SK-N-MC (cell line): ENCODE results near the gene MLLT3.
A peak's percentile ranks its signal among the peaks of the same experiment; 100 is the strongest.

Experiments
- DNase-seq: peaks from one replicate; pipeline ENCODE4 v3.0.0-alpha.2; 2011; ENCODE audit warnings: low read depth, low spot score
- H3K27ac ChIP-seq: fragments of 200-600 bp; sonication (generic); 2 replicates; pipeline ENCODE4 v1.5.1; 2016; ENCODE audit warnings: mixed run types
- H3K36me3 ChIP-seq: fragments of 200-600 bp; sonication (generic); 2 replicates; pipeline ENCODE4 v1.6.1; 2017; ENCODE audit warnings: antibody characterized with exemption, low read length, mixed read lengths; ENCODE audit not compliant: insufficient read depth
- H3K4me3 ChIP-seq: fragments of 200-600 bp; sonication (generic); 2 replicates; pipeline ENCODE4 v1.5.1; 2016
- H3K9ac ChIP-seq: fragments of 200-600 bp; sonication (generic); 2 replicates; pipeline ENCODE4 v1.8.0; 2017; ENCODE audit warnings: mixed run types, mixed read lengths; ENCODE audit not compliant: insufficient read length
- H3K9me3 ChIP-seq: fragments of 200-600 bp; sonication (generic); 2 replicates; pipeline ENCODE4 v1.6.1; 2017; ENCODE audit warnings: low read depth, mild to moderate bottlenecking, antibody characterized with exemption, low read length, moderate library complexity, mixed read lengths
- EZH2 ChIP-seq: fragments of 200-600 bp; sonication (generic); IDR thresholded peaks from one replicate; pipeline ENCODE4 v1.6.1; 2017; ENCODE audit warnings: antibody characterized with exemption
- FOXP2 ChIP-seq: optimal IDR thresholded peaks from 2 replicates; pipeline ENCODE3; 2011; ENCODE audit warnings: mild to moderate bottlenecking, moderate library complexity; ENCODE audit not compliant: insufficient read depth; ENCODE audit errors: extremely low read length, control extremely low read depth
- POLR2AphosphoS5 ChIP-seq: IDR thresholded peaks from 2 replicates; pipeline ENCODE4 v1.6.1; 2012; ENCODE audit warnings: mild to moderate bottlenecking, low read depth, low read length, borderline replicate concordance

Gene MLLT3

DNA sequence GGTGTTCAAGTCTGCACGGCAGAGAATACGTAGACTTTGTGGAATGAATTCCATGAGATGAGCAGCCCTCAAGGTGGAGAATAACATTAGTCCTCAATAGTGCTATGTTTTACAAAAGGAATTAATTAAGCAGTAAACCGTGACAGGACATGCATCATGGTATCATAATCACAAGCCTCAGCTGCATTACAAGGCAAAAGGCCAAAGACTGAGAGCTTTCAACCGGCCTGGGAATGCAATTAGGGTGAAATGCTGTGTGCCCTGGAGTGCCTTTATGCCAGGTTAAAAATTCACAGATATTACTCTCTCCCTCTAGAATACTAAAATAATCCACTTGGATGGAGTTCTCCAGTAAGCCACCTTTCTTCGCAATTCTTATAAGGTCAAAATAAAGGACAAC lies 270.6 kb downstream of the MLLT3 start:
- H3K27ac ChIP-seq: peak overlapping the region; percentile 95
- peak overlapping the region; percentile 62 for H3K4me3 ChIP-seq
- H3K36me3 ChIP-seq: peaks cover 18% of the 10 kb centered on the region; the same call in 1 of the 2 replicates
- no peak for DNase-seq
- TF ChIP-seq POLR2AphosphoS5: no peak
- TF ChIP-seq EZH2: no peak
- no peak for TF ChIP-seq FOXP2
- H3K9ac ChIP-seq: no peak overlapping the region
- no peaks in the 10 kb centered on the region for H3K9me3 ChIP-seq

- no peaks in the 10 kb centered on the region for H3K9me3 ChIP-seq
- no peak overlapping the region for H3K9ac ChIP-seq
- H3K36me3 ChIP-seq: peaks cover 31% of the 10 kb centered on the region
- no peak for DNase-seq
- TF ChIP-seq FOXP2: no peak
- no peak overlapping the region for H3K4me3 ChIP-seq
- H3K27ac ChIP-seq: no peak overlapping the region
Measured at GRCh38 chr9:20349568-20349967, 272.7 kb downstream of the MLLT3 start.

- Histone ChIP-seq H3K4me3 (no peak overlapping the region), H3K9me3 (no peaks in the 10 kb centered on the region), H3K9ac (no peak overlapping the region), H3K27ac (no peak overlapping the region), H3K36me3 (peaks cover 20% of the 10 kb centered on the region)
- TF ChIP-seq POLR2AphosphoS5 (no peak), FOXP2 (no peak), EZH2 (no peak)
- no peak for DNase-seq
Measured at GRCh38 chr9:20343325-20343724, 279.0 kb downstream of the MLLT3 start.

GRCh38 chr9:20340511-20340861 lies 281.8 kb downstream of the MLLT3 start:
- H3K9ac ChIP-seq: no peak overlapping the region
- H3K27ac ChIP-seq: no peak overlapping the region
- no peak for DNase-seq
- H3K36me3 ChIP-seq: peaks cover 4% of the 10 kb centered on the region; the same call in 1 of the 2 replicates
- H3K9me3 ChIP-seq: no peaks in the 10 kb centered on the region
- no peak overlapping the region for H3K4me3 ChIP-seq
- TF ChIP-seq FOXP2 (no peak), POLR2AphosphoS5 (no peak), EZH2 (no peak)

GRCh38 chr9:20335668-20336332 lies 286.5 kb downstream of the MLLT3 start:
- H3K9me3 ChIP-seq: no peaks in the 10 kb centered on the region
- H3K9ac ChIP-seq: no peak overlapping the region
- no peak overlapping the region for H3K27ac ChIP-seq
- H3K4me3 ChIP-seq: no peak overlapping the region
- no peaks in the 10 kb centered on the region for H3K36me3 ChIP-seq
- TF ChIP-seq POLR2AphosphoS5: no peak
- TF ChIP-seq EZH2: no peak
- no peak for TF ChIP-seq FOXP2
- no peak for DNase-seq

DNA sequence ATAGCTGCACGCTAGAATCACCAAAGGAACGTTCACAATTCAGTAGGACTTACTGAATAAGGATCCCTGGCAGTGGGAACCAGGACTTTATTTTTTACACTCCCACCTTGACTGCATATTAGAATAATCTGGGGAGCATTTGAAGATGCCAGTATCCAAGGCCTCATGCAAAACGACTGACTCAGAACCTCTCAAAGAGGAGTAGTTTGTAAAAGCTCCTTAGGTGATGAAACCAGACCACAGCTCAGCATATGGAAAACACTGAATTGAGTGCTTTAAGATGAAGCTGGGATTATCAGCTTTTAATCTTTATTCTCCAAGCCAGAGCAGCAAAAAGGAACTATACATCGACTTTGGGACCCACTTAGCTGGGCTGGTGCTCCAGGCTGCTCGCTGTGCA lies 288.3 kb downstream of the MLLT3 start:
- Histone ChIP-seq H3K9ac (no peak overlapping the region), H3K9me3 (no peaks in the 10 kb centered on the region), H3K36me3 (no peaks in the 10 kb centered on the region), H3K27ac (no peak overlapping the region), H3K4me3 (no peak overlapping the region)
- TF ChIP-seq EZH2: no peak
- TF ChIP-seq FOXP2: no peak
- no peak for TF ChIP-seq POLR2AphosphoS5
- DNase-seq: no peak

DNA sequence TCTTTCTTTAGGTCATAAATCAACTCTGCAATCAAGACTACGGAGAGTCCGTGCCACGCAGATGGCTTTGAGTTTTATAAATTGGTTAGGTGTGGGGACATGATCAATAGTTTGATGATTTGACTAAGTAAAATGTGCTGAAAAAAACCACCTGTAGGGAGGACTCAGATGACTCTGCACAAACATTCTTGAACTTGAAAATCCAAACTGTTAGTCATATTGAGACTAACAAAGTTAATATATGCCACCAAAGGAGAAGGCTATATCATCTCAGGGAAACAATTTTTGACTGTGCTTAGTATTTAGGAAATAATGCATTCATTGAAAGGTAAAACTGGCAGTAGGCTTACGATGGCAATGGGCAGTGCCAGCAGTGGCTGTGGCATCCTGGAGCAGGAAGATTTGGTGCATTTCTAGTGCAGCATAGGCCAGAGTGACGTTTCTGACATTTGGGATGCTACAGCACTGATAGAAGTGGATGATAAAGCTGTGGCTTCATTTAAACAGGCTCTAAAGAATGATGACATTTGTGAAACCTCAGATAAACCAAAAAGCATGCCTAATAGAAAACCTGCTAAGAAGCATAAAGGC lies 291.1 kb downstream of the MLLT3 start:
- no peak for DNase-seq

GRCh38 chr9:20330688-20331087 lies 291.6 kb downstream of the MLLT3 start:
- H3K9me3 ChIP-seq: no peaks in the 10 kb centered on the region
- no peak overlapping the region for H3K9ac ChIP-seq
- DNase-seq: no peak
- TF ChIP-seq FOXP2 (no peak), POLR2AphosphoS5 (no peak), EZH2 (no peak)
- no peak overlapping the region for H3K4me3 ChIP-seq
- H3K27ac ChIP-seq: no peak overlapping the region
- no peaks in the 10 kb centered on the region for H3K36me3 ChIP-seq

More for the DNA sequence above, 291.1 kb downstream of the MLLT3 start:
- H3K36me3 ChIP-seq: no peaks in the 10 kb centered on the region
- TF ChIP-seq POLR2AphosphoS5 (no peak), FOXP2 (no peak), EZH2 (no peak)
- no peak overlapping the region for H3K9ac ChIP-seq
- H3K27ac ChIP-seq: no peak overlapping the region
- H3K9me3 ChIP-seq: no peaks in the 10 kb centered on the region
- no peak overlapping the region for H3K4me3 ChIP-seq

DNA sequence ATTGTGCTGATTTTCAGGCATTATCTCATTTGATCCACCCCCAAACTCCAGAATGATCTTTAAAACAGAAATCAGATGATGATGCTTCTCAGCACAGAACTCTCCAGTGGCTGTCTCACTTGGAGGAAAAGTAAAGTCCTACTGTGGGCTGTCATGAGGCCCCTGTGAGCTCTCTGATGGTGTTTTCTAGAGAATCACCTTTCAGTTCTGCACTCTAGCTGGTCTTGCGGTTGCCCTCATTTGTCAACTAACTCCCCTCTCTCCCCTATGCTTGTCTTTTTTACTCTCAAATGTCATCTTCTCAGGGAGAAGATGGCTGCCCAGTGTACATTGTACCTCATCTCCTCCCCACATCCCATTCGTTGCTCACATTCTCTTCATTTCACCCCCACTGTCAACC lies 295.8 kb downstream of the MLLT3 start:
- Histone ChIP-seq H3K36me3 (no peaks in the 10 kb centered on the region), H3K9ac (no peak overlapping the region), H3K9me3 (no peaks in the 10 kb centered on the region), H3K4me3 (no peak overlapping the region), H3K27ac (no peak overlapping the region)
- DNase-seq: no peak
- TF ChIP-seq EZH2 (no peak), FOXP2 (no peak), POLR2AphosphoS5 (no peak)
